ENCODE data around the gene GRHPR. TPM values are rescaled to one million over a fixed set of nuclear protein-coding genes. Genes with fewer than 3 reads are reported as not detected.
"Not testable (repeated sequence)": the region's sequence is repeated elsewhere in the genome, so short reads cannot be mapped to it uniquely, and the experiment has no call there.

Gene GRHPR
- total RNA-seq, 1 donor from 2014 or later = 88.1 TPM

GRCh38 chr9:37471942-37472684 is 49.6 kb downstream of the GRHPR start:
- Mint-ChIP-seq H3K27ac (ENCODE audit: unreplicated experiment) (peak overlapping the region; percentile 94), H3K4me1 (ENCODE audit: low read depth, unreplicated experiment) (peaks cover 6% of the 10 kb centered on the region), H3K36me3 (ENCODE audit: low read depth, unreplicated experiment) (no peaks in the 10 kb centered on the region), H3K27me3 (ENCODE audit: low read depth, unreplicated experiment) (no peaks in the 10 kb centered on the region), H3K9me3 (ENCODE audit: unreplicated experiment) (peaks cover 4% of the 10 kb centered on the region), H3K4me3 (ENCODE audit: unreplicated experiment) (peak overlapping the region; percentile 78)
- no peaks in the 10 kb centered on the region for H3K9me3 ChIP-seq (ENCODE audit: insufficient read depth, low read depth, low read length)
- H3K4me1 ChIP-seq (ENCODE audit: insufficient read depth, low read length) = peaks cover 4% of the 10 kb centered on the region
- TF ChIP-seq EZH2 (IDR thresholded peaks at IDR 0.05; ENCODE audit: insufficient read depth, low read length) (no peak), CTCF (IDR thresholded peaks at IDR 0.05; ENCODE audit: insufficient read depth, low read depth, low read length) (no peak)
- H3K36me3 ChIP-seq (ENCODE audit: insufficient read depth, low read length) = no peaks in the 10 kb centered on the region
- FAIRE-seq (peak; percentile 99), DNase-seq (ENCODE audit: low read depth) (peak; percentile 94)
- H2AFZ ChIP-seq (ENCODE audit: low read depth, low read length) = peak overlapping the region; percentile 7
- no peaks in the 10 kb centered on the region for H3K79me2 ChIP-seq (ENCODE audit: insufficient read depth, low read length)
- peak overlapping the region; percentile 81 for H3K27ac ChIP-seq (ENCODE audit: low read depth, low read length)
- H3K4me3 ChIP-seq (ENCODE audit: insufficient read depth, low read depth, low read length) = peak overlapping the region; percentile 62
- H4K20me1 ChIP-seq (ENCODE audit: insufficient read depth, low read length) = no peaks in the 10 kb centered on the region
- H3K27me3 ChIP-seq (ENCODE audit: insufficient read depth, low read length) = no peaks in the 10 kb centered on the region
- H3K4me2 ChIP-seq (ENCODE audit: low read length) = peak overlapping the region; percentile 85
- H3K9ac ChIP-seq (ENCODE audit: low read length) = peak overlapping the region; percentile 71

- H3K27ac ChIP-seq (ENCODE audit: low read depth, low read length); H2AFZ ChIP-seq (ENCODE audit: low read depth, low read length); FAIRE-seq; H3K36me3 Mint-ChIP-seq (ENCODE audit: low read depth, unreplicated experiment); H3K4me1 Mint-ChIP-seq (ENCODE audit: low read depth, unreplicated experiment); H3K4me1 ChIP-seq (ENCODE audit: insufficient read depth, low read length); H3K27me3 Mint-ChIP-seq (ENCODE audit: low read depth, unreplicated experiment); H3K27me3 ChIP-seq (ENCODE audit: insufficient read depth, low read length); H4K20me1 ChIP-seq (ENCODE audit: insufficient read depth, low read length); H3K4me3 ChIP-seq (ENCODE audit: insufficient read depth, low read depth, low read length); H3K27ac Mint-ChIP-seq (ENCODE audit: unreplicated experiment); H3K4me3 Mint-ChIP-seq (ENCODE audit: unreplicated experiment); H3K9me3 ChIP-seq (ENCODE audit: insufficient read depth, low read depth, low read length); H3K4me2 ChIP-seq (ENCODE audit: low read length); H3K9ac ChIP-seq (ENCODE audit: low read length); DNase-seq (ENCODE audit: low read depth); H3K36me3 ChIP-seq (ENCODE audit: insufficient read depth, low read length); H3K9me3 Mint-ChIP-seq (ENCODE audit: unreplicated experiment); H3K79me2 ChIP-seq (ENCODE audit: insufficient read depth, low read length): not testable (repeated sequence)
Observed at GRCh38 chr9:37473982-37474381, 51.5 kb downstream of the GRHPR start.

GRCh38 chr9:37474438-37474837 is 51.9 kb downstream of the GRHPR start:
- Mint-ChIP-seq H3K27me3 (ENCODE audit: low read depth, unreplicated experiment) (no peaks in the 10 kb centered on the region), H3K4me1 (ENCODE audit: low read depth, unreplicated experiment) (peaks cover 6% of the 10 kb centered on the region), H3K36me3 (ENCODE audit: low read depth, unreplicated experiment) (no peaks in the 10 kb centered on the region), H3K9me3 (ENCODE audit: unreplicated experiment) (peaks cover 4% of the 10 kb centered on the region), H3K27ac (ENCODE audit: unreplicated experiment) (no peak overlapping the region), H3K4me3 (ENCODE audit: unreplicated experiment) (no peak overlapping the region)
- no peaks in the 10 kb centered on the region for H3K79me2 ChIP-seq (ENCODE audit: insufficient read depth, low read length)
- FAIRE-seq (no peak), DNase-seq (ENCODE audit: low read depth) (no peak)
- no peak overlapping the region for H2AFZ ChIP-seq (ENCODE audit: low read depth, low read length)
- H3K9me3 ChIP-seq (ENCODE audit: insufficient read depth, low read depth, low read length) = no peaks in the 10 kb centered on the region
- no peak for TF ChIP-seq CTCF (IDR thresholded peaks at IDR 0.05; ENCODE audit: insufficient read depth, low read depth, low read length)
- no peak for TF ChIP-seq EZH2 (IDR thresholded peaks at IDR 0.05; ENCODE audit: insufficient read depth, low read length)
- no peak overlapping the region for H3K9ac ChIP-seq (ENCODE audit: low read length)
- no peak overlapping the region for H3K27ac ChIP-seq (ENCODE audit: low read depth, low read length)
- H4K20me1 ChIP-seq (ENCODE audit: insufficient read depth, low read length) = no peaks in the 10 kb centered on the region
- H3K36me3 ChIP-seq (ENCODE audit: insufficient read depth, low read length) = no peaks in the 10 kb centered on the region
- H3K4me1 ChIP-seq (ENCODE audit: insufficient read depth, low read length) = peaks cover 4% of the 10 kb centered on the region
- H3K4me2 ChIP-seq (ENCODE audit: low read length) = no peak overlapping the region
- H3K4me3 ChIP-seq (ENCODE audit: insufficient read depth, low read depth, low read length) = no peak overlapping the region
- H3K27me3 ChIP-seq (ENCODE audit: insufficient read depth, low read length) = no peaks in the 10 kb centered on the region

Measured in astrocyte (in vitro differentiated cells and primary cell).